ENCODE results near the gene NDFIP1.
"Not testable (repeated sequence)": the region's sequence is repeated elsewhere in the genome, so short reads cannot be mapped to it uniquely, and the experiment has no call there.

NDFIP1 gene

GRCh38 chr5:142079306-142079721 is 29.3 kb upstream of the NDFIP1 start:
- DNase-seq (ENCODE audit: low spot score), result no peak
- in situ Hi-C loops (cut with MboI; ENCODE audit: low pct_unique_long_range_greater_than_20kb, low sequenced_read_pairs, unreplicated experiment), result no loop called here
- no peak for TF ChIP-seq CTCF (IDR thresholded peaks at IDR 0.05; ENCODE audit: extremely low read depth, insufficient read depth, missing control alignments)

- DNase-seq (ENCODE audit: low spot score), result no peak
These were observed 28.3 kb upstream of the NDFIP1 start for GRCh38 chr5:142080248-142080647.

DNA sequence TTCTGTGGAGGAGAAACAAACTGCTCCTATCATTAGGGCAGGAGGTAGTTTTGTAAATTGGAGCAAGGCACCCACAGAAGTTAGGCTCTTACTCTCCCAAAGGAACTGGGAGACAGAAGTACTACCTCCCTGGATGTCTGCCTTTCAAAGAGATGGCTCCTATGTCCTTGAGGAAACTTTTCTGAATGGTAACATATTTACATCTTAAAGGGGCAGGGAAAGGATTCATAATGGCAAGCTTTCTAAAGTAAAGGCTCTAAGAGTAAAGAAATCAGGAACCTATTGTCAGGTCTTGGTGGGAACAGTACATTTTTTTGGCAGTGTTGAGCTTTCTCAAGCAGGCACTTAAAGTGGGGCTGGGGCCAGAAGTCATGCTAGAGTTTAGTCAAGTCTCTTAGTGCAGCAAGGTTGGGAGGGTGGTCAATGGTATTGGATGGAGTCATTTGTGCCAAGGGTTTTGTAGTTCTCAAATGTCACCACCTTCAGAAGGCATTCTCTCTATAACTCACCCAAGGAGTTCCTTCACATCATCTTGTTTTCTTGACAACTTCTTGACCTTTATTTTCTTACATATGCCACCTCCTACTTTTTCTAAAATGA is 26.3 kb upstream of the NDFIP1 start:
- no peak for TF ChIP-seq CTCF (IDR thresholded peaks at IDR 0.05; ENCODE audit: extremely low read depth, insufficient read depth, missing control alignments)

More at GRCh38 chr5:142080248-142080647, 28.3 kb upstream of the NDFIP1 start:
- in situ Hi-C loops (cut with MboI; ENCODE audit: low pct_unique_long_range_greater_than_20kb, low sequenced_read_pairs, unreplicated experiment), result no loop called here
- TF ChIP-seq CTCF (IDR thresholded peaks at IDR 0.05; ENCODE audit: extremely low read depth, insufficient read depth, missing control alignments), result no peak

DNA sequence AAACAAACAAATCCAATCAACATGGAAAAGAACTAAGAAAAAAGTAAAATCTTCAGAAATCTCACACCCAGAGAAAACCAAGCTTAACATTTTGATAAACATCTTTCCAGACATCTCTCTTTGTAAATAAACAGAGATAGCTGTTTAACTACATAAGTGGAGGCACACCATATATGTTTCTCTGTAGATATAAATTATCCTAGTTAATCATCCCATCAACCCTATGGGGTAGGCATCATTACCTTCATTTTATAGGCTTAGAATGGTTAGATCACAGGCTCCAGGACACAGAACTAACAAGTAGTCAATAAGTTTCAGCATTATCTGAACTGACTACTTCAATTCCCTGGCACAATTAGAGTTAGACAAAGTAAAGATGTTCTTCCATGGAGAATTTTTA is 22.4 kb upstream of the NDFIP1 start:
- in situ Hi-C loops (cut with MboI; ENCODE audit: low pct_unique_long_range_greater_than_20kb, low sequenced_read_pairs, unreplicated experiment), result no loop called here
- TF ChIP-seq CTCF (IDR thresholded peaks at IDR 0.05; ENCODE audit: extremely low read depth, insufficient read depth, missing control alignments), result no peak
- no peak for DNase-seq (ENCODE audit: low spot score)

More for the DNA sequence above, 26.3 kb upstream of the NDFIP1 start:
- in situ Hi-C loops (cut with MboI; ENCODE audit: low pct_unique_long_range_greater_than_20kb, low sequenced_read_pairs, unreplicated experiment), result no loop called here
- DNase-seq (ENCODE audit: low spot score), result no peak

DNA sequence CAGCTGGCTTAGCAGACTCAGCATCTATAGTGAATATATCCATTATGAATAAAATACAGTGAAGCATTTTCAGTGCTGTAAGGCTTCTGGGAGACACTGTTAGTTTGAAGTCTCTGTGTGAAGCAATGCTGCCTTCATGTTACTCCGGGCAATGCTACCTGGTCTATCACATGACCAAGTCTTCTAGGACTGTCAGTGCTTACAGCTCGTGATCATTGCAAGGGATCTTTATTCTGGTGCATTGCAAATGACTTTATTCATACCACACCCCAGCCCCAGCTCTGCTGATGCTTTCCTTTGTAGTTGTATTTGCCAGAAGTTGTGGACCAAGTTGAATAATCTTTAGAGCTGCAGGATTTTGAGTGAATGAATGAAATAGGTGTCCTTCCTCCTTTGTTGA is 21.9 kb upstream of the NDFIP1 start:
- no peak for DNase-seq (ENCODE audit: low spot score)
- in situ Hi-C loops (cut with MboI; ENCODE audit: low pct_unique_long_range_greater_than_20kb, low sequenced_read_pairs, unreplicated experiment), result no loop called here
- no peak for TF ChIP-seq CTCF (IDR thresholded peaks at IDR 0.05; ENCODE audit: extremely low read depth, insufficient read depth, missing control alignments)

- DNase-seq (ENCODE audit: low spot score), result no peak
- no peak for TF ChIP-seq CTCF (IDR thresholded peaks at IDR 0.05; ENCODE audit: extremely low read depth, insufficient read depth, missing control alignments)
- in situ Hi-C loops (cut with MboI; ENCODE audit: low pct_unique_long_range_greater_than_20kb, low sequenced_read_pairs, unreplicated experiment), result no loop called here
These were observed 20.5 kb upstream of the NDFIP1 start for GRCh38 chr5:142087920-142088679.

GRCh38 chr5:142088855-142089479 is 19.6 kb upstream of the NDFIP1 start:
- DNase-seq (ENCODE audit: low spot score); in situ Hi-C loops (cut with MboI; ENCODE audit: low pct_unique_long_range_greater_than_20kb, low sequenced_read_pairs, unreplicated experiment): not testable (repeated sequence)

Data from GM13977 (cell line).